Gastrocnemius medialis (tissue), 4 donors: ENCODE data around the gene SELENOM.

Source experiments
- POLR2A ChIP-seq, 2 donors: fragments of 450-650 bp; IDR thresholded peaks; one replicate each; pipeline ENCODE4 v1.6.1; 2017; ENCODE audit warnings: antibody characterized with exemption in 2 of 2, mild to moderate bottlenecking in 2 of 2, moderate library complexity in 2 of 2
- TF ChIP-seq, protein P1 (sequence below), 5 experiments: fragments of 450-650 bp in 3 of 5; fragments of 200-600 bp in 2 of 5; sonication (generic) in 2 of 5; IDR thresholded peaks in 4 of 5; conservative IDR thresholded peaks in 1 of 5; 1 replicate in 4 of 5; 2 replicates in 1 of 5; pipeline ENCODE4 v1.5.1; 2016 to 2019; ENCODE audit warnings: antibody characterized with exemption in 5 of 5, mild to moderate bottlenecking in 3 of 5, moderate library complexity in 3 of 5

DNA sequence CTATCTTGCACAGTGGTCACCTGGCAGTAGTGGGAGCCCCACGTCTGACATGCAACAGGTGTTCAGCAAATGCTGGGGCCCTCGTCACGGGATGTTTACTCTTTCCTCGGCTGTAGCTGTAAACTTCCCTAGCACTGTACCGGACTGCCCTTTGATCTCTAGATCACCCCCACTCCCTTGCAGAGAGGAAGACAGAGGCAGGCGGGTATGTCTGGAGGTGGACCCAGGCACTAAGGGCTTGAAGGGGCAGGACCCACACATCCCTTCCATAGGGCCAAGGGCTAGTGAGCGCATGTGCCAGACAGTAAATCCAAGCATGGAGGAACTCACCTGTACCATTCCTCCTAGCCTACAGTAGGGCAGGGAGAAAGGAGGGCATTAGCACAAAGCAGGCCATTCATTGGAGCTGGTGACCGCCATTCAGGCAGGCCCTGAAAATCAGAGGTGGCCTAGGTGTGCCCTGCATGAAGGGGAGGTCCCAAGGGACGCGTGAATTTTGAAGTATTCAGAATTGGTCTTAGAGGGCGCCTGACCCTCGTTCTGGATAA lies 28.2 kb downstream of the SELENOM start:
- TF ChIP-seq, protein P1, sequence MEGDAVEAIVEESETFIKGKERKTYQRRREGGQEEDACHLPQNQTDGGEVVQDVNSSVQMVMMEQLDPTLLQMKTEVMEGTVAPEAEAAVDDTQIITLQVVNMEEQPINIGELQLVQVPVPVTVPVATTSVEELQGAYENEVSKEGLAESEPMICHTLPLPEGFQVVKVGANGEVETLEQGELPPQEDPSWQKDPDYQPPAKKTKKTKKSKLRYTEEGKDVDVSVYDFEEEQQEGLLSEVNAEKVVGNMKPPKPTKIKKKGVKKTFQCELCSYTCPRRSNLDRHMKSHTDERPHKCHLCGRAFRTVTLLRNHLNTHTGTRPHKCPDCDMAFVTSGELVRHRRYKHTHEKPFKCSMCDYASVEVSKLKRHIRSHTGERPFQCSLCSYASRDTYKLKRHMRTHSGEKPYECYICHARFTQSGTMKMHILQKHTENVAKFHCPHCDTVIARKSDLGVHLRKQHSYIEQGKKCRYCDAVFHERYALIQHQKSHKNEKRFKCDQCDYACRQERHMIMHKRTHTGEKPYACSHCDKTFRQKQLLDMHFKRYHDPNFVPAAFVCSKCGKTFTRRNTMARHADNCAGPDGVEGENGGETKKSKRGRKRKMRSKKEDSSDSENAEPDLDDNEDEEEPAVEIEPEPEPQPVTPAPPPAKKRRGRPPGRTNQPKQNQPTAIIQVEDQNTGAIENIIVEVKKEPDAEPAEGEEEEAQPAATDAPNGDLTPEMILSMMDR (IDR thresholded peaks at IDR 0.05 in 4 of 5, conservative IDR thresholded peaks at IDR 0.05 in 1 of 5) = no peak
- no peak for TF ChIP-seq POLR2A (IDR thresholded peaks at IDR 0.05)
